Common myeloid progenitor, CD34-positive (primary cell): Measurements from ENCODE around the gene ERBB4.

Source experiments
- CTCF ChIA-PET: fragments of 350-600 bp; sonication (Branson Sonifier 250); formaldehyde crosslinking; loops from one replicate; lab custom pipeline; 2021; ENCODE audit warnings: antibody characterized with exemption; lab: Charles Lee
- POLR2A ChIA-PET: fragments of 350-600 bp; sonication (Branson Sonifier 250); formaldehyde crosslinking; loops from one replicate; lab custom pipeline; 2021; ENCODE audit warnings: antibody characterized with exemption; lab: Charles Lee
- DNase-seq, 3 donors: peaks; one replicate each; pipeline versions ENCODE4 v3.0.0 to v3.0.0-alpha.2; 2013
- H3K27ac ChIP-seq, 2 experiments: 1 replicate in 1 of 2; 2 replicates in 1 of 2; pipeline ENCODE4 v1.7.0; 2013; ENCODE audit warnings: inconsistent platforms in 2 of 2, low read length in 2 of 2, mild to moderate bottlenecking in 2 of 2, low read depth in 1 of 2, moderate library complexity in 1 of 2; ENCODE audit not compliant: severe bottlenecking in 2 of 2, insufficient read depth in 1 of 2, poor library complexity in 1 of 2
- H3K27me3 ChIP-seq, 5 experiments: replicated peaks in 2 of 5; 1 replicate in 3 of 5; 2 replicates in 2 of 5; pipeline versions ENCODE4 v1.6.1 to v1.7.0; 2013; ENCODE audit warnings: low read length in 4 of 5, mild to moderate bottlenecking in 2 of 5, moderate library complexity in 2 of 5, inconsistent platforms in 1 of 5; ENCODE audit not compliant: insufficient read depth in 5 of 5, control insufficient read depth in 4 of 5
- H3K36me3 ChIP-seq, 4 experiments: 1 replicate in 2 of 4; 2 replicates in 2 of 4; pipeline versions ENCODE4 v1.6.1 to v1.7.0; 2013; ENCODE audit warnings: low read length in 3 of 4, control low read depth in 1 of 4, mild to moderate bottlenecking in 1 of 4; ENCODE audit not compliant: control insufficient read depth in 4 of 4, insufficient read depth in 4 of 4
- H3K4me1 ChIP-seq, 4 experiments: 1 replicate in 3 of 4; 2 replicates in 1 of 4; pipeline versions ENCODE4 v1.6.1 to v1.7.1; 2013; ENCODE audit warnings: low read length in 3 of 4, mild to moderate bottlenecking in 3 of 4, control low read depth in 1 of 4, inconsistent platforms in 1 of 4, moderate library complexity in 1 of 4; ENCODE audit not compliant: control insufficient read depth in 4 of 4, insufficient read depth in 4 of 4; ENCODE audit errors: control extremely low read depth in 1 of 4
- H3K4me3 ChIP-seq, 7 experiments: 1 replicate in 4 of 7; 2 replicates in 3 of 7; pipeline versions ENCODE4 v1.5.1 to v1.7.0; 2013; ENCODE audit warnings: mild to moderate bottlenecking in 7 of 7, low read length in 6 of 7, moderate library complexity in 6 of 7, inconsistent platforms in 2 of 7, low read depth in 2 of 7, control low read depth in 1 of 7; ENCODE audit not compliant: insufficient read depth in 4 of 7, control insufficient read depth in 1 of 7; ENCODE audit errors: extremely low read depth in 1 of 7
- H3K9me3 ChIP-seq, 5 experiments: 1 replicate in 4 of 5; 2 replicates in 1 of 5; pipeline versions ENCODE4 v1.6.1 to v1.7.1; 2013; ENCODE audit warnings: low read length in 4 of 5, mild to moderate bottlenecking in 2 of 5, inconsistent platforms in 1 of 5, low read depth in 1 of 5, moderate library complexity in 1 of 5; ENCODE audit not compliant: control insufficient read depth in 4 of 5, insufficient read depth in 2 of 5; ENCODE audit errors: control extremely low read depth in 1 of 5
- WGBS: methylation state at CpG from one replicate; pipeline ENCODE4 v1.1.5; 2013; ENCODE audit not compliant: insufficient coverage; 5-methylcytosine and 5-hydroxymethylcytosine counted together

Gene ERBB4

GRCh38 chr2:212494418-212495020, 44.1 kb downstream of the ERBB4 start:
- Histone ChIP-seq H3K4me3 (no peak overlapping the region), H3K9me3 (no peaks in the 10 kb centered on the region), H3K27ac (no peak overlapping the region), H3K27me3 (no peaks in the 10 kb centered on the region), H3K4me1 (no peaks in the 10 kb centered on the region), H3K36me3 (no peaks in the 10 kb centered on the region)
- WGBS = no CpG with 5 or more reads among the region's 1 CpG
- CTCF ChIA-PET = no interaction called here
- no peak for DNase-seq
- POLR2A ChIA-PET = no interaction called here

- Histone ChIP-seq H3K9me3 (no peaks in the 10 kb centered on the region), H3K27me3 (no peaks in the 10 kb centered on the region), H3K4me3 (no peak overlapping the region), H3K4me1 (no peaks in the 10 kb centered on the region), H3K27ac (no peak overlapping the region), H3K36me3 (no peaks in the 10 kb centered on the region)
- ChIA-PET CTCF (no interaction called here), POLR2A (no interaction called here)
- DNase-seq = no peak
- WGBS = 100% methylated on average over 1 of the region's 3 CpGs
Observed at GRCh38 chr2:212489719-212490346, 48.8 kb downstream of the ERBB4 start.

DNA sequence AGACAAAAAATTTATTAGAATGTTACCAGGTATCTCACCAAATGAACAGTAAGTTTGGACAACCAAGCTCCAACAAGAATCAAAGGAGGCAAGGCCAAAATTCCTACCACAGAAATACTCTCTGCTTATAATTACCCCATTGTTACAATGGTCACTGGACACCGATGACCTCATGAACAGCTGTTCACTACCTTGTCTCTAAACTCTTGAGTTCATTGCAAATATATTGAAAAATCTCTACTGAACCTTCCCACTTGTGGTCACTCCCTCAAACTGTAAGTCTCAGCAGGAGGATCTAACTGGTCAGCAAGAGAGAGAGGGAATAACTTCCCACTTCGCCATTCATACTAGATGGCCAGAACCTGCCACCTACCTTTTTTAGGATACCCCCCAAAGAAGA, 50.0 kb downstream of the ERBB4 start:
- no peaks in the 10 kb centered on the region for H3K4me1 ChIP-seq
- H3K27ac ChIP-seq = no peak overlapping the region
- H3K9me3 ChIP-seq = no peaks in the 10 kb centered on the region
- ChIA-PET POLR2A (no interaction called here), CTCF (no interaction called here)
- H3K4me3 ChIP-seq = no peak overlapping the region
- H3K36me3 ChIP-seq = no peaks in the 10 kb centered on the region
- no peaks in the 10 kb centered on the region for H3K27me3 ChIP-seq
- WGBS = 100% methylated on average over 1 of the region's 2 CpGs
- DNase-seq = no peak

- Histone ChIP-seq H3K4me1 (no peaks in the 10 kb centered on the region), H3K27me3 (no peaks in the 10 kb centered on the region), H3K4me3 (no peak overlapping the region), H3K9me3 (no peaks in the 10 kb centered on the region), H3K36me3 (no peaks in the 10 kb centered on the region), H3K27ac (no peak overlapping the region)
- DNase-seq = no peak
- 100% methylated on average over 4 of the region's 4 CpGs for WGBS
- CTCF ChIA-PET = no interaction called here
- POLR2A ChIA-PET = no interaction called here
Observed at GRCh38 chr2:212484563-212485080, 54.0 kb downstream of the ERBB4 start.

DNA sequence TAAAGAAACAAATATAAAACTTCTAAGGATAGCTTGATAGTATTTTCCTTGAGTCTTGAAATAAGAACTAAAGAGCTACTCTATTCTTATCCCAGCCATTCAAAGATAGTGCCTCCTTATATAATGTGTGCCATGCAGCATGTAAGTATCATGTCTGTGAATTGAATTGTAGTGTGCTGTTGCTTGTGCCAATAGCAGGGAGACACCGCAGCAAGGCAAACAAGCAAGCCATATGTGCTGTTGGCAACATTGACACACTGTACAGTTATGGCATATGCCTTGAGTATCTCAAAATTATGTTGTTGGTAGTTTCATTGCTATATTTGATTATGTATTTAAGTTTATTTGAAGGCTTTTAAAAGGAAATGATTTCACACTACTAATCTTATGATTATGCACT, 58.2 kb downstream of the ERBB4 start:
- ChIA-PET POLR2A (no interaction called here), CTCF (no interaction called here)
- Histone ChIP-seq H3K36me3 (no peaks in the 10 kb centered on the region), H3K4me3 (no peak overlapping the region), H3K27me3 (no peaks in the 10 kb centered on the region), H3K9me3 (no peaks in the 10 kb centered on the region), H3K4me1 (no peaks in the 10 kb centered on the region), H3K27ac (no peak overlapping the region)
- 80% methylated on average over 1 of the region's 1 CpG for WGBS
- no peak for DNase-seq

DNA sequence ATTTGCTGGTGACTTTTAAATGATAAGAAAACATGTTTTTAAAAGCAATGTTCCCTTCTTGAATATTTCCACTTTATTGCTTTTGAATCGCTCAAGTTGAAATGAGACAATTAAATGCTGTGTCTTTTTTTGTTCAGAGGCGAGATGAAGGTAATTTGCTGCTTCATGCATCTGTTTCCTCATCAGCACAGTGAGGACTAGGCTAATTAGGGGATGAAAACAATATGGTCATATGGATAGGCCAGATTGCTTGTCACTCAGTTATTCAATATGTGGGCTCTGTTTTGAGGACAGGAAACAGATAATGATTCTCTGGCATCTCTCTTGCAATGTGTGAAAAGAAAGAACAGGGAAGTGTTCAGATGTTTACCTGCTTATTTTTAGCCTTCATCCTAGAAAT, 61.0 kb downstream of the ERBB4 start:
- DNase-seq = no peak
- POLR2A ChIA-PET = no interaction called here
- WGBS = 100% methylated on average over 1 of the region's 2 CpGs
- Histone ChIP-seq H3K27ac (no peak overlapping the region), H3K27me3 (no peaks in the 10 kb centered on the region), H3K36me3 (no peaks in the 10 kb centered on the region), H3K4me3 (no peak overlapping the region), H3K9me3 (no peaks in the 10 kb centered on the region), H3K4me1 (no peaks in the 10 kb centered on the region)
- CTCF ChIA-PET = no interaction called here

DNA sequence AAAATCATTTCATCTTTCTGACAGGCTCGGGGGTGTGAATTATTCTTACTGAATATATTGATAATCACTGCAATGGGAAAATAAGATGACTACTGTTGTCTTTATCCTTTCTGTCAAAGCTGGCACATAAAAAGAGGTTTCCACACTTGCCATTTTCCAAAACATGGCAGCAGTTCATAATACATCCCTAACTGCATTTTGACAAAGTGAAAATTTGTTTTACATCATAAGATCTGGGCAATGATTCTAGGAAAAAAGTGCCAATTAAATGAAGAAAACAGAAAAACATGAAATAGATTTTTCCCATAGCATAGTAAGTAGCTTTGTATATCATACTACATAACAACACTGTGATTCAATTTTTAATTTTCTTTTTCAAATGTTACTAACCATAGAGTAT, 65.4 kb downstream of the ERBB4 start:
- Histone ChIP-seq H3K36me3 (no peaks in the 10 kb centered on the region), H3K4me1 (no peaks in the 10 kb centered on the region), H3K27me3 (no peaks in the 10 kb centered on the region), H3K9me3 (no peaks in the 10 kb centered on the region), H3K27ac (no peak overlapping the region), H3K4me3 (no peak overlapping the region)
- WGBS = no CpG with 5 or more reads among the region's 1 CpG
- POLR2A ChIA-PET = no interaction called here
- DNase-seq = no peak
- CTCF ChIA-PET = no interaction called here
